GM10847 (cell line): ENCODE data around the gene EXOC3L4.

ENCODE experiments used
- POLR2A ChIP-seq: IDR thresholded peaks from 2 replicates; pipeline ENCODE4 v1.6.1; 2011; ENCODE audit not compliant: insufficient read length; ENCODE audit errors: extremely low read depth

EXOC3L4 gene

DNA sequence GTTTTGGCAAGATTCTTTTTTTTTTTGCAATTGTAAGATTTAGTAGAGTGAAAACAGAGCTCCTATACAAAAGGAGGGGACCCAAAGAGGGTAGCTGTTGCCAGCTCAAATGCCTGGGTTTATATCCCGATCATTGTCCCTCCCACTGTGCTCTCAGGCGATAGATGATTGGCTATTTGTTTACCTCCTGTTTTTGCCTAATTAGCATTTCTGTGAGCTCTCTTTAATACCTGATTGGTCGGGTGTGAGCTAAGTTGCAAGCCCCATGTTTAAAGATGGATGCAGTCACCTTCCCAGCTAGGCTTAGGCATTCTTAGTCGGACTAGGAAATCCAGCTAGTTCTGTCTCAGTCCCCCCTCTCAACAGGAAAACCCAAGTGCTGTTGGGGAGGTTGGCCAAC, 1.9 kb downstream of the EXOC3L4 start:
- TF ChIP-seq POLR2A, result no peak

GRCh38 chr14:103097244-103097993, 2.9 kb downstream of the EXOC3L4 start:
- no peak for TF ChIP-seq POLR2A

DNA sequence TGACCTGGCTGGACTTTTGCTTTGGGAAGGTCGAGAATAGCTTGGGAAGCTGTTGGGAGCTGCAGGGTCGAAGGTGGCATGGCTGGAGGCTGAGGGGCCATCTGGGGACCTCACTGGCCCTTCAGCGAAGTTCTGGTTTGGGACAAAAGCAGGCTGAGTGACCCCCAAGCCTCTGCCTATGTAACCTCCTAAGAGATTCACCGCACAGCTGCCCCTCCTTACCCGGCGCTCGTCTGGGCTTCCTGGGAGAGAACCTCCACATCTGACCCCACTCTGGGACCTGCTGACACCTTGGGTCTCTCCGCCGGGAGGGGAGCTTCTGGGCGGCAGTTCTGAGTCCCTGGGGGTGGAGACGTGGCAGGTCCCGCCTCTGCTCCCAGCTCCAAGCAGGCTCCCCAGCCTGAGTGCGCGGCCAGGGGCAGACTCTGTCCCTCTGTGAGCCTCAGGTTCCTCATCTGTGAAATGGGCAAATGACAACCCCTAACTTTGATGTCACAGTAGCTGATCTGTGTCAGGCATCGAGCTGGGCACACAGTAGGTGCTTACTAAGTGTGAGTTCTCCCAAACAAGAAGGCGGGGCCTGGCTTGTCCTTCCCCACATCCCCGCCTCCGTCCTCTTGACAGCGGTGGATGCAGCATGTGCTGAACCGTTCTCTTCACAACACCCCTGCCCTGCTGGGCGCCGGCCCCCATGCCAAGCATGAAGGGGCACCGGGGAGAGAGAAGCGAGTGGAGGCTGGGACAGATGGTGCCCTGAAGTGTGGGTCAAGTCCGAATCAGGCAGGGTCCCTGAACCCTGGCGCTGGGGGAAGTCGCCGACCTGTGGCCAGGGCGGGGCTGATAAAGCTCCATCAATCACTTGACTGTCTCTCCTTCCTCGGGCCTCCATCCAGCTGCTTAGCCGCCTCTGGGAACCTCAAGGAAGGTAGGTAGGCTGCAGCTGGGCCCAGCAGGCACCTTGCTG, 3.8 kb downstream of the EXOC3L4 start:
- no peak for TF ChIP-seq POLR2A

DNA sequence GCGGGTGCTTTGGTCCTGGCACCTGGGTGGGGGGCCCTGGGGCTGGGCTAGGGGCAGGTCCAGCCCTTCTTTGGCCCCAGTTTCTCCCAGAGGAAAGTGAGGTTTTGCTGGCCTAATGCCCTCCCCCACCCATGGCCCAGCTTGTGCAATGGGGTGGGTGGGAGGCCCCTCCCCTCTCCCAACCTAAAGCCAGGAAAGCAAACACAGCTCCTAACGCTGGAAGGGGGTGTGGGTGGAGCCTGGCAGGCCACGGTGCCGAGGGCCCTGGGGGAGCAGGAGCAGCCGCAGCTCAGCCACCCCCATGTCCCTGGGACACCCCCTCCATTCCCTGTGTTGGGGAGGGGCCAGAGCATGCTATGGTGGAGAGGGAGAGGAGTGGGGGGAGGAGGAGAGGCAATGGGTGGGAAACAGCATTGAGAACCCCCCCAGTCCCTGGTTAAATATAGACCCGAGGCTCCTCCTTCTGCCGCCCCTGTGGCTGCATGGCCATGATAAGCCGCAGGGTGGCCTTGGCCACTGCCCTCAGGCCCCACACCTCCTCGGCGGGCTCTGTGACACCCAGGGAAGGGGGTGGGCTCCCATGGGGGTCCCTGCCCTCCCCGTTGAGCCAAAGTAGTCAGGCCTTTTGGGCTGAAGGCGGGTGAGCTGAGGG, 4.7 kb downstream of the EXOC3L4 start:
- no peak for TF ChIP-seq POLR2A

DNA sequence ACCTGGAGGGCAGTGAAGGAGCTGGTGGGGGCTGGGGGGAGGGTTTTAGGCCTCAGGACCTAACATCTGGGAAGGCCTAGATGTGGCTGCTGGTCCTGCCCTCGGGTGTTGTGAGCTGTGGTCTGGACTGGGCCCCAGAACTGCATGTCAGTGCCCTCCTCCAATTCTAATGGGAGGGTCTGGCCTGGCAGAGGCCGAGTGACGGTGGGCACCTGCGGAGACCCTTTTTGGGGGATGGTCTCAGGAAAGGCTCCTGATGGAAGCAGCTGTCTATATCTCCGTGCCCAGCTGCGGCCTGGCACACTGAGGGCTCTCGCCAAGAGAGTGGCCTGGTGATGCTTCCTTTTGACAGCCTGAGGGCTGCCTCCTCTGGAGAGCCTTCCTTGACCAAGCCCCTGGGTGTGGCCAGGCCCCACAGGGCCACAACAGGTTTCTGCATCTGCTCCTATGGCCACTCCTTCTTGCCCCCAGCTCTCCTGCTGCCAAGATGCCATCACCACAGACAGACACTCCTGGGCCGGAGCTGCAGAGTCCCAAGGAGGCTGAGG, 5.3 kb downstream of the EXOC3L4 start:
- no peak for TF ChIP-seq POLR2A

DNA sequence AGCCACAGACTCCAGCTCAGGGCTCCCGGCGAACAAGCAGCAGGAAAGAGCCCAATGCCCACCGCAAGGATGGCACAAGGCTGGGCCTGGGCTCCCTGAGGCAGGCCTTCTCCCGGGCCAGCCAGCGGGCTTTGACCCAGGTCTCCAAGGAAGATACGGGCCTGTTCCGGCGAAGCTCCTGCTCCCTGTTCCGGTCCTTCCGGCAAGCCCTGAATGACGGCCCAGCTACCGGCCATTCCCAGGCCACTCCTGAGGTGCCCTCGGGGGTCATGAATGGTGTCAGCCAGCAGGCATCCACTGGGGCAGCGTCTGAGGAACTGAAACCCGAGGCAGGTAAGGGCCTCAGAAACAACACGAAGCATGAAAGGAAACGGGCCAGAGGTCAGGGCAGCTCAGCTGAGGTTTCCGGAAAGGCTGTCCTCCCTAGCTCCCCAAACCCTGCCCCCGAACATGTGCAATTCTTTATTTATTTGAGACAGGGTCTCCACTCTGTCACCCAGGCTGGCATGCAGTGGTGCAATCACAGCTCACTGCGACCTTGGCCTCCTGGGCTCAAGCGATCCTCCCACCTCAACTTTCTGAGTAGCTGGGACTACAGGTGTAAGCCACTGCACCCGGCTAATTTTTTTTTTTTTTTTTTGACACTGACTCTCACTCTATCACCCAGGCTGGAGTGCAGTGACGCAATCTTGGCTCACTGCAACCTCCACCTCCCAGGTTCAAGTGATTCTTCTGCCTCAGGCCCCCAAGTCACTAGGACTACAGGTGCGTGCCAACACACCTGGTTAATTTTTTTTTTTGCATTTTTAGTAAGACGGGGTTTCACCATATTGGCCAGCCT, 6.0 kb downstream of the EXOC3L4 start:
- no peak for TF ChIP-seq POLR2A

- no peak for TF ChIP-seq POLR2A
Measured at GRCh38 chr14:103101257-103101962, 6.9 kb downstream of the EXOC3L4 start.

GRCh38 chr14:103101963-103102688, 7.6 kb downstream of the EXOC3L4 start:
- no peak for TF ChIP-seq POLR2A

- TF ChIP-seq POLR2A, result no peak
Measured at GRCh38 chr14:103102689-103103260, 8.2 kb downstream of the EXOC3L4 start.

DNA sequence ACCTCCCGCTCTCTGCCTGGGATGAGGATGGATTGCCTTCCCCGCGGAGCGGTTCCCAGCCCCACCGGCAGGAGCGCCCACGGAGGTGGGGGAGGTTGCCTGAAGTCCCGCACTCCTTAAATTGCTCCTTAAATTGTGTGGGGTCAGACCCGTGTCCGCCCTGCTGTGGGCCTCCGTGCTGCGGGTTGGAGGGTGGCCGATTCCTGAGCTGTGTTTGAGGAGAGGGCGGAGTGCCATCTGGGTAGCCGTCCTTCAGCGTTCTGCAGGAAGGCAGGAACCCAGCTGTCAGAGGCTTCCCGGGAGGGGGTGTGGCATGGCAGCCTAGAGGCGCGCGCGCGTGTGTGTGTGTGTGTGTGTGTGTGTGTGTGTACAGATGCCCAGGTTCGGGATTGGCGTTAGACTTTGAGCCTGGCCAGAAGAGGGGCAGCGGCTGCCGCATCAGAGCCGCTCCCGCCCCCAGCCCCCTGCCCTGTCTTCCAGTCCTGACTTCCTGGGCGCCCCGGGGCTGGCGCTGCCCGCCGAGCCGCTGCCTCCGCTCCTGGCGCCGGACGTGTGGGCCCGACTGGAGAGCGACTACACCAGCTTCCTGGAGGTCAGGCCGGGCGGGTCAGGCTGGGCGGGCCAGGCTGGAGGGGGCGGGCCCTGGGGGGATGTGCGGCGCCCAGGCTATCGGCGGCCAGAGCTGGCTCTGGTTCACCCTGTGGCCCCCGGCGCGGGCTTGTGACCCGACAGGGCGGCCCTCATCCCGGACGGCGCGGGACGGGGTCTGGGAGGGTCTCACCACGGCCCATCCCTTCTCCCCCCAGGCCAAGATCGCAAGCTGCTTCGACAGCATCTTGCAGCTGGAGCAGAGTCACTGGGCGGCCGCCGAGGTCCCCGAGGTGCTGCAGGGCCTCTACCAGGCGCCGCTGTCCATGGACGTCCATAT, 9.2 kb downstream of the EXOC3L4 start:
- TF ChIP-seq POLR2A, result no peak

DNA sequence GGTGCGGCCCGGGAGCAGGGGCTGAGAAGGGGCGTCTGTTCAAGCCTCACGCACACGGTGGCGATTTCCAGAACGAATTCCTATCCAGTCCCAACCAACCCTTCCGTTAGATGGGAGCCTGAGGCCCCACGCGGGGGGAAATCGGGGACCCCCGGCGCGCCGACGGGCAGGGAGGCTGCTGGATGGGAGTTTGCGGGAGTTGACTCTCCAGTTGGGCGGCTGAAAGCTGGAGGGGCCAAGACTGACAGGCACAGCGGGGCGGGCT, 9.8 kb downstream of the EXOC3L4 start:
- TF ChIP-seq POLR2A, result no peak
